ENCODE results near the gene TAMM41.

DNA sequence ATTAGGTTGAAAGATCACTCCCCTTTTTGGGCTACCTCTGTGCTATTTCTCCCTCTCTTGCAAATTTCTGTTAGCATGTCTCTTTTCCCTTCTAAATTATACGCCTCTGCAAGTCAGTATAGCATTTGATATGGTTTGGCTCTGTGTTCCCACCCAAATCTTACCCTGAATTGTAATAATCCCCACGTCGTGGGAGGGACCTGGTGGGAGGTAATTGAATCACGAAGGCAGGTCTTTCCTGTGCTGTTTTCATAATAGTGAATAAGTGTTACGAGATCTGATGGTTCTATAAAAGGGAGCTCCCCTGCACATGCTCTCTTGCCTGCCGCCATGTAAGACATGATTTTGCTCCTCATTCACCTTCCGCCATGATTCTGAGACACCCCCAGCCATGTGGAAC, 41.0 kb downstream of the TAMM41 start:
- TF ChIP-seq, protein P1, sequence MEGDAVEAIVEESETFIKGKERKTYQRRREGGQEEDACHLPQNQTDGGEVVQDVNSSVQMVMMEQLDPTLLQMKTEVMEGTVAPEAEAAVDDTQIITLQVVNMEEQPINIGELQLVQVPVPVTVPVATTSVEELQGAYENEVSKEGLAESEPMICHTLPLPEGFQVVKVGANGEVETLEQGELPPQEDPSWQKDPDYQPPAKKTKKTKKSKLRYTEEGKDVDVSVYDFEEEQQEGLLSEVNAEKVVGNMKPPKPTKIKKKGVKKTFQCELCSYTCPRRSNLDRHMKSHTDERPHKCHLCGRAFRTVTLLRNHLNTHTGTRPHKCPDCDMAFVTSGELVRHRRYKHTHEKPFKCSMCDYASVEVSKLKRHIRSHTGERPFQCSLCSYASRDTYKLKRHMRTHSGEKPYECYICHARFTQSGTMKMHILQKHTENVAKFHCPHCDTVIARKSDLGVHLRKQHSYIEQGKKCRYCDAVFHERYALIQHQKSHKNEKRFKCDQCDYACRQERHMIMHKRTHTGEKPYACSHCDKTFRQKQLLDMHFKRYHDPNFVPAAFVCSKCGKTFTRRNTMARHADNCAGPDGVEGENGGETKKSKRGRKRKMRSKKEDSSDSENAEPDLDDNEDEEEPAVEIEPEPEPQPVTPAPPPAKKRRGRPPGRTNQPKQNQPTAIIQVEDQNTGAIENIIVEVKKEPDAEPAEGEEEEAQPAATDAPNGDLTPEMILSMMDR (IDR thresholded peaks at IDR 0.05) = no peak
- no peak for TF ChIP-seq EZH2 (IDR thresholded peaks at IDR 0.05; ENCODE audit: borderline replicate concordance, insufficient read depth, low read depth, low read length, poor library complexity, severe bottlenecking)

Measured in B cell (primary cell).